Neuronal stem cell (in vitro differentiated cells): ENCODE measurements around the gene RECQL5.

Source experiments
- DNase-seq: peaks from one replicate; pipeline ENCODE4 v3.0.0-alpha.2; 2013; ENCODE audit warnings: low spot score
- H2AFZ ChIP-seq: one replicate; pipeline ENCODE4 v1.6.1; 2013; ENCODE audit warnings: mild to moderate bottlenecking, low read length, inconsistent platforms
- H2AK5ac ChIP-seq: 2 replicates; pipeline ENCODE4 v1.6.1; 2013; ENCODE audit warnings: low read depth, mild to moderate bottlenecking, inconsistent platforms, low read length, moderate library complexity, mixed read lengths
- H2BK120ac ChIP-seq: 2 replicates; pipeline ENCODE4 v1.6.1; 2013; ENCODE audit warnings: low read depth, mild to moderate bottlenecking, inconsistent platforms, low read length, moderate library complexity, mixed read lengths
- H2BK12ac ChIP-seq: one replicate; pipeline ENCODE4 v1.6.1; 2013; ENCODE audit warnings: low read length, inconsistent platforms
- H2BK15ac ChIP-seq: 2 replicates; pipeline ENCODE4 v1.6.1; 2013; ENCODE audit warnings: mild to moderate bottlenecking, low read length, inconsistent platforms, mixed read lengths
- H2BK5ac ChIP-seq: one replicate; pipeline ENCODE4 v1.6.1; 2013; ENCODE audit warnings: inconsistent platforms, mild to moderate bottlenecking, low read length, moderate library complexity
- H3K14ac ChIP-seq: one replicate; pipeline ENCODE4 v1.6.1; 2013; ENCODE audit warnings: low read length, inconsistent platforms
- H3K18ac ChIP-seq: 2 replicates; pipeline ENCODE4 v1.6.1; 2013; ENCODE audit warnings: low read length, inconsistent platforms
- H3K23ac ChIP-seq: 2 replicates; pipeline ENCODE4 v1.6.1; 2013; ENCODE audit warnings: low read depth, mild to moderate bottlenecking, mixed read lengths, low read length, inconsistent platforms; ENCODE audit not compliant: poor library complexity
- H3K27ac ChIP-seq: replicated peaks from 3 replicates; pipeline ENCODE4 v1.5.1; 2013; ENCODE audit warnings: low read length, inconsistent platforms
- H3K27me3 ChIP-seq, 3 experiments: 2 replicates each; pipeline ENCODE4 v1.6.1; 2013; ENCODE audit warnings: low read length in 3 of 3, mild to moderate bottlenecking in 2 of 3, inconsistent platforms in 1 of 3, low read depth in 1 of 3, mixed read lengths in 1 of 3, moderate library complexity in 1 of 3; ENCODE audit not compliant: control insufficient read depth in 3 of 3, insufficient read depth in 3 of 3
- H3K36me3 ChIP-seq, 2 donors: replicated peaks in 1 of 2; 2 replicates each; pipeline ENCODE4 v1.6.1; 2013; ENCODE audit warnings: low read length in 2 of 2; ENCODE audit not compliant: control insufficient read depth in 2 of 2, insufficient read depth in 2 of 2
- H3K4ac ChIP-seq: 2 replicates; pipeline ENCODE4 v1.6.1; 2013; ENCODE audit warnings: inconsistent platforms, mild to moderate bottlenecking, low read length, moderate library complexity
- H3K4me1 ChIP-seq, 2 donors: 1 replicate in 1 of 2; 2 replicates in 1 of 2; pipeline ENCODE4 v1.6.1; 2013; ENCODE audit warnings: low read length in 2 of 2, low read depth in 1 of 2; ENCODE audit not compliant: control insufficient read depth in 2 of 2, insufficient read depth in 1 of 2
- H3K4me2 ChIP-seq: one replicate; pipeline ENCODE4 v1.6.1; 2013; ENCODE audit warnings: mild to moderate bottlenecking, low read length, inconsistent platforms; ENCODE audit not compliant: insufficient read depth, poor library complexity, severe bottlenecking
- H3K4me3 ChIP-seq, 2 donors: 2 replicates each; pipeline ENCODE4 v1.5.1; 2013; ENCODE audit warnings: low read length in 2 of 2, mild to moderate bottlenecking in 2 of 2, inconsistent platforms in 1 of 2, moderate library complexity in 1 of 2
- H3K79me1 ChIP-seq: one replicate; pipeline ENCODE4 v1.6.1; 2013; ENCODE audit warnings: low read depth, mild to moderate bottlenecking, inconsistent platforms, low read length, moderate library complexity
- H3K9ac ChIP-seq: one replicate; pipeline ENCODE4 v1.6.1; 2013; ENCODE audit warnings: mild to moderate bottlenecking, low read depth, low read length, inconsistent platforms; ENCODE audit not compliant: poor library complexity
- H3K9me3 ChIP-seq, 2 donors: replicated peaks in 1 of 2; 2 replicates each; pipeline versions ENCODE3 to v1.6.1; 2013; ENCODE audit warnings: low read length in 2 of 2, mild to moderate bottlenecking in 2 of 2, inconsistent platforms in 1 of 2, low read depth in 1 of 2, mixed read lengths in 1 of 2, moderate library complexity in 1 of 2; ENCODE audit not compliant: control insufficient read depth in 2 of 2, insufficient read depth in 1 of 2
- H4K8ac ChIP-seq: one replicate; pipeline ENCODE4 v1.6.1; 2013; ENCODE audit warnings: low read depth, mild to moderate bottlenecking, inconsistent platforms, low read length, moderate library complexity
- H4K91ac ChIP-seq: one replicate; pipeline ENCODE4 v1.6.1; 2013; ENCODE audit warnings: low read length, low read depth, mild to moderate bottlenecking, inconsistent platforms; ENCODE audit not compliant: poor library complexity
- WGBS, 2 donors: extraction: QIAGEN DNeasy Blood & Tissue Kit; methylation state at CpG; one replicate each; pipeline ENCODE4 v1.1.7; 2013; ENCODE audit warnings: missing lambda C conversion rate in 2 of 2, mixed read lengths in 1 of 2; ENCODE audit not compliant: insufficient read length in 2 of 2, insufficient replicate concordance in 1 of 2; ENCODE audit errors: extremely low coverage in 2 of 2; 5-methylcytosine and 5-hydroxymethylcytosine counted together

RECQL5 gene

DNA sequence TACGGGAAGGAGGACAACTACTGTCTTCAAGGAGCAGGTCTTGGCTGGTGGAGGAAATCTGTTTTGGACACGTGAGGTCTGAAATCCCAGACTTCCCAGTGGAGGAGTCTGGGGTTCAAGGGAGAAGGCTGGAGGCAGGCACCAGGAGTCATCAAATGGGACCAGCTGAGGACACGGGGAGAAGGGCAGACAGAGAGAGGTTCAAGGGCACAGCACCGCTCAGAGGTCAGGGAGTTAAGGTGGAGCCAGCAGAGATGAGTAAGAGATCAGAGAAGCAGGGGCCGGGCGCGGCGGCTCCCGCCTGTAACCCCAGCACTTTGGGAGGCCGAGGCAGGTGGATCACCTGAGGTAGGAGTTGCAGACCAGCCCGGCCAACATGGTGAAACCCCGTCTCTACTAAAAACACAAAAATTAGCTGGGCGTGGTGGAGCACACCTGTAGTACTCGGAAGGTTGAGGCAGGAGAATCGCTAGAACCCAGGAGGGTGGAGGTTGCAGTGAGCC, 44.1 kb downstream of the RECQL5 start:
- Histone ChIP-seq H3K27me3 (peaks cover 0 to 3% (median 0%) of the 10 kb centered on the region in 3 experiments), H3K14ac (no peak overlapping the region), H3K9ac (no peak overlapping the region), H3K18ac (no peak overlapping the region), H3K4me2 (no peak overlapping the region), H3K4ac (no peak overlapping the region), H3K4me3 (no peak overlapping the region), H3K36me3 (peaks cover 0 to 7% of the 10 kb centered on the region in 2 donors), H4K8ac (no peak overlapping the region), H2BK120ac (no peak overlapping the region), H2AK5ac (no peak overlapping the region), H3K23ac (no peak overlapping the region), H4K91ac (no peak overlapping the region), H2BK5ac (no peak overlapping the region), H2AFZ (no peak overlapping the region), H3K79me1 (peaks cover 2% of the 10 kb centered on the region), H3K27ac (no peak overlapping the region), H2BK15ac (peak overlapping the region; percentile 49), H2BK12ac (no peak overlapping the region), H3K9me3 (no peaks in the 10 kb centered on the region), H3K4me1 (peaks cover 6 to 8% of the 10 kb centered on the region in 2 donors)
- DNase-seq = no peak
- WGBS, 2 donors = no CpG with 5 or more reads among the region's 15 CpGs

DNA sequence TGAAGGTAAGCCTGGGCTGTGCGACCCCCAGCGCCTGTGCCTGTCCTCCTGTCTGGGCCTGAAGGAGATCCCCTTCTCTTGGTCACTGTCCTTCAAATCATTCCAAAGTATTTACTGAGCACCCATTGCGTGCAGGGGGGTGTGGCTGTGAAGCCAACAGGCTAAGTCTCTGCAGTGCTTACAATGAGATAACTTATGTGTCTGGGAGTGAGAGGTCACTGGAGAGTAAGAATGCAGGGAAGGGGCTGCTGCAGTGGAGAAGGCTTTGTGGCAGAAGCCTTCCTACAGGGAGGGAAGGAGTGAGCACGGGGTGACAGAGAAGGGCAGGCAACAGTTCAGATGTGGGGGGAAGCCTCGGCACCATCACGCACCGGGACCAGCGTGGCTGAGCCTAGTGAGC, 44.9 kb downstream of the RECQL5 start:
- Histone ChIP-seq H3K27ac (no peak overlapping the region), H2BK5ac (no peak overlapping the region), H3K4me1 (peaks cover 6 to 8% of the 10 kb centered on the region in 2 donors), H2BK12ac (no peak overlapping the region), H3K4me2 (no peak overlapping the region), H4K8ac (no peak overlapping the region), H3K27me3 (peaks cover 0 to 3% (median 0%) of the 10 kb centered on the region in 3 experiments), H2AK5ac (no peak overlapping the region), H2BK120ac (no peak overlapping the region), H3K36me3 (peaks cover 0 to 5% of the 10 kb centered on the region in 2 donors), H2AFZ (no peak overlapping the region), H3K14ac (no peak overlapping the region), H3K23ac (peak overlapping the region; percentile 69), H3K9ac (peak overlapping the region; percentile 73), H3K18ac (peak overlapping the region; percentile 40), H3K4me3 (no peak overlapping the region), H3K9me3 (no peaks in the 10 kb centered on the region), H2BK15ac (no peak overlapping the region), H3K79me1 (peaks cover 2% of the 10 kb centered on the region), H3K4ac (no peak overlapping the region), H4K91ac (no peak overlapping the region)
- no CpG with 5 or more reads among the region's 8 CpGs for whole genome bisulfite sequencing, 2 donors
- DNase-seq = no peak

DNA sequence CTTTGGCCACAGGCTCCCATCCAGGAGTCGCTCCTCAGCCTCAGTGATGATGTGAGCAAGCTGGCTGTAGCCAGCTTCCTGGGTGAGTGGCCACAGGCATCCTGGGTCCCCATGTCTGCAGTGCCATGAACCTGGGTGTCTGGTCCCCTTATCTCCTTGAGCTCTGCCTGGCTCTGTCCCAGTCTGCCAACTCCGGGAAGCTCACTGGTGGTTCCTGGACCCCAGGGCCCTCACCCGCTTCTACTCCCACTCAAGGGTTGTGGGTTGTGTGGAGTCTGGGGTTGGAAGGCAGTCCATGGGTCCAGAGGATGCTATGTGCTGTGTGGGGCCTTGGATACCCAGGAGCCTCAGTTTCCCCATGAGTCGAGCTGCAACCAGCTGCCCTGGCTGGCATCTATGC, 45.5 kb downstream of the RECQL5 start:
- Histone ChIP-seq H4K8ac (peak overlapping the region; percentile 78), H3K9ac (no peak overlapping the region), H3K27ac (no peak overlapping the region), H3K79me1 (peaks cover 2% of the 10 kb centered on the region), H3K4me3 (no peak overlapping the region), H3K36me3 (peaks cover 0 to 3% of the 10 kb centered on the region in 2 donors), H3K4me1 (peaks cover 6 to 8% of the 10 kb centered on the region in 2 donors), H3K23ac (no peak overlapping the region), H3K14ac (no peak overlapping the region), H3K9me3 (no peaks in the 10 kb centered on the region), H2BK15ac (no peak overlapping the region), H3K18ac (no peak overlapping the region), H2BK120ac (no peak overlapping the region), H4K91ac (no peak overlapping the region), H2AK5ac (peak overlapping the region; percentile 82), H3K4me2 (no peak overlapping the region), H2AFZ (no peak overlapping the region), H2BK5ac (no peak overlapping the region), H3K27me3 (peaks cover 0 to 3% (median 0%) of the 10 kb centered on the region in 3 experiments), H2BK12ac (no peak overlapping the region), H3K4ac (no peak overlapping the region)
- DNase-seq = no peak
- WGBS, 2 donors = no CpG with 5 or more reads among the region's 4 CpGs

DNA sequence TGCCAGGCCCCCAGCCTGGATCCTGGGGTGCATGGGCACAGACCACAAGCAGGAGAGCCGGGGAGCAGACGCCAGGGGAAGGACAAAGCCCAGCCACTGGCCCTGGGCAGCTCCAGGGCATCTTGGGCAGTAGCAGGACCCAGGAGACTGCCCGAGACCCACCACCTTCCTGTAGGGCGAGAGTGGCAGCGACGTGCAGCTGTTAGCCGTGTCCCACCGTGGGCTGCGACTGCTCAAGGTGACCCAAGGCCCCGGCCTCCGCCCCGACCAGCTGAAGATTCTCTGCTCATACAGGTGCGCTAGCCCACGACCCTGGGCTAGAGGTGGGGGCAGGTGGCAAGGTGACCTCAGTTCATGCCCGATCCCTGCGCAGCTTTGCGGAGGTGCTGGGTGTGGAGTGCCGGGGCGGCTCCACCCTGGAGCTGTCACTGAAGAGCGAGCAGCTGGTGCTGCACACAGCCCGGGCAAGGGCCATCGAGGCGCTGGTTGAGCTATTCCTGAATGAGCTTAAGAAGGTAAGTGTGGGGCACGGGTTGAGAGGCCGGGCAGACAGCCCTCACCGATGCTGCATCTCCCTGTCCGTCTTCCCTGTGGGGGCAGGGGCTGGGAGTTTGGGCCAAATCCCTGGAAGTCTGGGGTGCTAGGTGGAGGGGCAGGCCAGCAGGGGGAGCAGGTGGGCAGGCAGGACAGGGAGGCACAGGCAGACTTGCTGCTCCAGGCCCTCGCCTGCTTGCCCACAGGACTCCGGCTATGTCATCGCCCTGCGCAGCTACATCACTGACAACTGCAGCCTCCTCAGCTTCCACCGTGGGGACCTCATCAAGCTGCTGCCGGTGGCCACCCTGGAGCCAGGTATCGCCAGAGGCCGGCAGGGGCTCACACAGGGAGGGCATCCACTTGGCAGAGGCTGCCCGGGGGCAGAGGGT, 47.2 kb downstream of the RECQL5 start:
- Histone ChIP-seq H2AK5ac (peak overlapping the region; percentile 82), H3K9me3 (no peaks in the 10 kb centered on the region), H2BK5ac (no peak overlapping the region), H3K79me1 (peaks cover 2% of the 10 kb centered on the region), H3K23ac (peak overlapping the region; percentile 5), H4K8ac (peak overlapping the region; percentile 89), H3K14ac (peak overlapping the region; percentile 11), H3K4ac (peak overlapping the region; percentile 17), H2BK12ac (peak overlapping the region; percentile 33), H3K18ac (peak overlapping the region; percentile 74), H3K4me3 (no peak overlapping the region), H3K4me2 (no peak overlapping the region), H3K36me3 (no peaks in the 10 kb centered on the region), H3K27ac (no peak overlapping the region), H3K27me3 (peaks cover 0 to 3% (median 0%) of the 10 kb centered on the region in 3 experiments), H2AFZ (peak overlapping the region; percentile 45), H3K4me1 (peaks cover 6 to 11% of the 10 kb centered on the region in 2 donors), H4K91ac (peak overlapping the region; percentile 11), H2BK15ac (peak overlapping the region; percentile 45), H2BK120ac (peak overlapping the region; percentile 63), H3K9ac (peak overlapping the region; percentile 72)
- no CpG with 5 or more reads among the region's 36 CpGs for WGBS, 2 donors
- DNase-seq = peak; percentile 46
